Liver (tissue), 9 donors: Measurements from ENCODE around the gene POLD3. TPM values are rescaled to one million over a fixed set of nuclear protein-coding genes. Genes with fewer than 3 reads are reported as not detected.

ENCODE experiments used
- DNase-seq: peaks from one replicate; pipeline ENCODE4 v3.0.0-alpha.2; 2017; ENCODE audit warnings: low spot score
- H3K27ac ChIP-seq, 2 donors: one replicate each; pipeline ENCODE4 v1.7.0; 2013; ENCODE audit warnings: inconsistent platforms in 2 of 2, low read length in 2 of 2, control low read depth in 1 of 2, low read depth in 1 of 2, mild to moderate bottlenecking in 1 of 2
- H3K27me3 ChIP-seq, 4 donors: one replicate each; pipeline versions ENCODE4 v1.6.1 to v1.7.0; 2013; ENCODE audit warnings: low read length in 3 of 4, inconsistent platforms in 1 of 4, mild to moderate bottlenecking in 1 of 4, moderate library complexity in 1 of 4; ENCODE audit not compliant: control insufficient read depth in 4 of 4, insufficient read depth in 4 of 4
- H3K36me3 ChIP-seq, 4 donors: one replicate each; pipeline versions ENCODE4 v1.6.1 to v1.7.0; 2013; ENCODE audit warnings: low read length in 3 of 4, mild to moderate bottlenecking in 3 of 4, low read depth in 1 of 4, moderate library complexity in 1 of 4; ENCODE audit not compliant: control insufficient read depth in 4 of 4, insufficient read depth in 3 of 4
- H3K4me1 ChIP-seq, 4 donors: one replicate each; pipeline versions ENCODE4 v1.6.1 to v1.7.0; 2013; ENCODE audit warnings: low read length in 3 of 4, mild to moderate bottlenecking in 3 of 4, moderate library complexity in 1 of 4; ENCODE audit not compliant: control insufficient read depth in 4 of 4, insufficient read depth in 4 of 4
- H3K4me3 ChIP-seq, 3 donors: one replicate each; pipeline versions ENCODE4 v1.6.1 to v1.7.0; 2013; ENCODE audit warnings: low read length in 3 of 3, control low read depth in 1 of 3, low read depth in 1 of 3, mild to moderate bottlenecking in 1 of 3
- H3K9ac ChIP-seq, 2 donors: one replicate each; pipeline ENCODE4 v1.7.0; 2013; ENCODE audit warnings: low read length in 2 of 2, mild to moderate bottlenecking in 2 of 2, moderate library complexity in 2 of 2, control low read depth in 1 of 2, low read depth in 1 of 2
- H3K9me3 ChIP-seq, 4 donors: one replicate each; pipeline versions ENCODE4 v1.6.1 to v1.7.0; 2013; ENCODE audit warnings: low read length in 3 of 4; ENCODE audit not compliant: control insufficient read depth in 4 of 4
- ATF3 ChIP-seq: IDR thresholded peaks from 2 replicates; pipeline ENCODE4 v1.6.1; 2016; ENCODE audit warnings: antibody characterized with exemption
- CTCF ChIP-seq: fragments of 150-350 bp; IDR thresholded peaks from 2 replicates; pipeline ENCODE4 v1.5.1; 2017; ENCODE audit warnings: improper control_type of control experiment, low read depth, low read length; ENCODE audit not compliant: missing input control
- EGR1 ChIP-seq, 2 donors: IDR thresholded peaks; 2 replicates each; pipeline ENCODE4 v1.6.1; 2016 to 2018; ENCODE audit warnings: antibody characterized with exemption in 2 of 2, low read depth in 2 of 2
- FOXA1 ChIP-seq: IDR thresholded peaks from 2 replicates; pipeline ENCODE4 v1.6.1; 2016; ENCODE audit warnings: antibody characterized with exemption
- FOXA2 ChIP-seq: IDR thresholded peaks from 2 replicates; pipeline ENCODE4 v1.6.1; 2016; ENCODE audit warnings: antibody characterized with exemption
- GABPA ChIP-seq, 2 donors: IDR thresholded peaks in 1 of 2; conservative IDR thresholded peaks in 1 of 2; 2 replicates each; pipeline ENCODE4 v1.6.1; 2016; ENCODE audit warnings: antibody characterized with exemption in 2 of 2, mild to moderate bottlenecking in 1 of 2, moderate library complexity in 1 of 2
- HNF4A ChIP-seq, 2 donors: conservative IDR thresholded peaks; 2 replicates each; pipeline ENCODE4 v1.6.1; 2016; ENCODE audit warnings: antibody characterized with exemption in 2 of 2, mild to moderate bottlenecking in 2 of 2
- HNF4G ChIP-seq: IDR thresholded peaks from 2 replicates; pipeline ENCODE4 v1.6.1; 2016; ENCODE audit warnings: antibody characterized with exemption
- JUND ChIP-seq, 2 donors: IDR thresholded peaks; 2 replicates each; pipeline ENCODE4 v1.6.1; 2016; ENCODE audit warnings: antibody characterized with exemption in 2 of 2
- MAX ChIP-seq: IDR thresholded peaks from 2 replicates; pipeline ENCODE4 v1.6.1; 2016; ENCODE audit warnings: antibody characterized with exemption
- NR2F2 ChIP-seq: IDR thresholded peaks from 2 replicates; pipeline ENCODE4 v1.6.1; 2016; ENCODE audit warnings: antibody characterized with exemption
- RAD21 ChIP-seq, 2 donors: IDR thresholded peaks; 2 replicates each; pipeline ENCODE4 v1.6.1; 2016; ENCODE audit warnings: antibody characterized with exemption in 2 of 2, mild to moderate bottlenecking in 2 of 2
- REST ChIP-seq: IDR thresholded peaks from 2 replicates; pipeline ENCODE4 v1.6.1; 2016; ENCODE audit warnings: antibody characterized with exemption, mild to moderate bottlenecking
- RXRA ChIP-seq, 2 donors: IDR thresholded peaks; 2 replicates each; pipeline ENCODE4 v1.6.1; 2017 to 2018; ENCODE audit warnings: antibody characterized with exemption in 2 of 2, mild to moderate bottlenecking in 1 of 2
- SP1 ChIP-seq: IDR thresholded peaks from 2 replicates; pipeline ENCODE4 v1.6.1; 2018; ENCODE audit warnings: antibody characterized with exemption, mild to moderate bottlenecking
- TAF1 ChIP-seq: conservative IDR thresholded peaks from 2 replicates; pipeline ENCODE4 v1.6.1; 2016; ENCODE audit warnings: antibody characterized with exemption, mild to moderate bottlenecking
- YY1 ChIP-seq: IDR thresholded peaks from 2 replicates; pipeline ENCODE4 v1.6.1; 2016; ENCODE audit warnings: antibody characterized with exemption, mild to moderate bottlenecking
- ZBTB33 ChIP-seq: IDR thresholded peaks from 2 replicates; pipeline ENCODE4 v1.6.1; 2016; ENCODE audit warnings: antibody characterized with exemption
- WGBS: extraction: QIAGEN DNeasy Blood & Tissue Kit; methylation state at CpG from one replicate; pipeline ENCODE4 v1.1.7; 2013; 5-methylcytosine and 5-hydroxymethylcytosine counted together
- polyA plus RNA-seq, 2 donors: library from polyadenylated mRNA; stranded (reverse) in 1 of 2; unstranded in 1 of 2; fragments of 200-250 nt in 1 of 2; fragments of >200 nt in 1 of 2; fragmentation: Nextera tagmentation in 1 of 2; extraction: Ambion mirVana in 1 of 2; gene quantifications; one replicate each; pipeline versions ENCODE4 v1.2.1 to v1.2.3, GENCODE V29; 2013 to 2015
- total RNA-seq, 2 donors: library from RNA; depleted of rRNA; stranded (reverse); fragments of >200 nt; gene quantifications; one replicate each; pipeline ENCODE4 v1.2.3, GENCODE V29; 2014
- donor health status: healthy.
- donor health status: healthy.
- donor health status: healthy.
- donor health status: healthy.
- donor health status: healthy.

Gene POLD3
- total and polyA plus RNA-seq, 4 donors = 3.0 to 8.3 (median 5.0) TPM

GRCh38 chr11:74670171-74670570 is 77.8 kb downstream of the POLD3 start:
- TF ChIP-seq NR2F2 = no peak
- TF ChIP-seq SP1 = no peak
- DNase-seq = no peak
- H3K9ac ChIP-seq = no peak overlapping the region
- H3K9me3 ChIP-seq = no peaks in the 10 kb centered on the region
- H3K36me3 ChIP-seq = no peaks in the 10 kb centered on the region
- peaks cover 0 to 7% (median 2%) of the 10 kb centered on the region in 4 donors for H3K4me1 ChIP-seq
- H3K4me3 ChIP-seq = no peak overlapping the region
- 96% methylated on average over 7 of the region's 7 CpGs for WGBS
- H3K27me3 ChIP-seq = no peaks in the 10 kb centered on the region
- no peak overlapping the region for H3K27ac ChIP-seq

- Histone ChIP-seq H3K9ac (no peak overlapping the region), H3K27ac (no peak overlapping the region), H3K4me3 (no peak overlapping the region), H3K27me3 (no peaks in the 10 kb centered on the region), H3K4me1 (peaks cover 0 to 7% (median 2%) of the 10 kb centered on the region in 4 donors), H3K36me3 (no peaks in the 10 kb centered on the region), H3K9me3 (no peaks in the 10 kb centered on the region)
- no peak for TF ChIP-seq JUND (IDR thresholded peaks at IDR 0.05)
- no peak for TF ChIP-seq ATF3
- TF ChIP-seq HNF4A (conservative IDR thresholded peaks at IDR 0.05) = no peak
- TF ChIP-seq YY1 = no peak
- TF ChIP-seq GABPA (IDR thresholded peaks at IDR 0.05 in 1 of 2, conservative IDR thresholded peaks at IDR 0.05 in 1 of 2) = no peak
- no peak for TF ChIP-seq RXRA (IDR thresholded peaks at IDR 0.05)
- TF ChIP-seq ZBTB33 = no peak
- TF ChIP-seq CTCF = no peak
- no peak for TF ChIP-seq TAF1
- no peak for TF ChIP-seq MAX
- no peak for TF ChIP-seq NR2F2
- no peak for TF ChIP-seq FOXA2
- no peak for TF ChIP-seq EGR1 (IDR thresholded peaks at IDR 0.05; ENCODE audit: low read depth in 2 of 2)
- TF ChIP-seq HNF4G = no peak
- no peak for TF ChIP-seq SP1
- no peak for TF ChIP-seq RAD21 (IDR thresholded peaks at IDR 0.05)
- TF ChIP-seq FOXA1 = no peak
- no peak for TF ChIP-seq REST
- WGBS = 93% methylated on average over 10 of the region's 10 CpGs
- DNase-seq = peak; percentile 20
These were observed 79.3 kb downstream of the POLD3 start for GRCh38 chr11:74671520-74672196.
